Activated gamma-delta T cell treated with anti-CD3 and anti-CD28 coated beads, Interleukin-2, amount 50 U/mL, for 16 hours (primary cell): Measurements from ENCODE around the gene CD99.
"Not testable (repeated sequence)": the region's sequence is repeated elsewhere in the genome, so short reads cannot be mapped to it uniquely, and the experiment has no call there.

ENCODE experiments used
- DNase-seq: peaks from one replicate; pipeline ENCODE4 v3.0.0-alpha.2; 2020; ENCODE audit warnings: low read depth

Gene CD99

DNA sequence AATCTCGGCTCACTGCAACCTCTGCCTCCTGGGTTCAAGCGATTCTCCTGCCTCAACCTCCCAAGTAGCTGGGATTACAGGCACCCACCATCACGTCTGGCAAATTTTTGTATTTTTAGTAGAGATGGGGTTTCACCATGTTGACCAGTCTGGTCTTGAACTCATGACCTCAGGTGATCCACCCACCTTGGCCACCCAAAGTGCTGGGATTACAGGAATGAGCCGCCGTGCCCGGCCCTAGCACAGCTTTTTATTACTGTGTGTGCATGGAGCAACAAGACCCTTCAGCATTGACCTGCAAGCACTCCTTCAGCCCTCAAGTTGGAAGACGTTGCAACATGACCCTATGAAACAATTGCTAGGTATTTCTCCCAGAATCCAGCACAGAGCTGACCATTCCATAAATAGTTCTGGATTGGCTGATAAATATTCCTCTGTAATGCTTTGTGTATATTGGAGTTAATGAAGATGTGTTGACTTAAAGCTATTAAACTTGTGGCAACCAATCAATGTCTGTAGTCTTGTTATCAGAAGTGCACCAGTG is 15.4 kb upstream of the CD99 start:
- DNase-seq, result not testable (repeated sequence)

DNA sequence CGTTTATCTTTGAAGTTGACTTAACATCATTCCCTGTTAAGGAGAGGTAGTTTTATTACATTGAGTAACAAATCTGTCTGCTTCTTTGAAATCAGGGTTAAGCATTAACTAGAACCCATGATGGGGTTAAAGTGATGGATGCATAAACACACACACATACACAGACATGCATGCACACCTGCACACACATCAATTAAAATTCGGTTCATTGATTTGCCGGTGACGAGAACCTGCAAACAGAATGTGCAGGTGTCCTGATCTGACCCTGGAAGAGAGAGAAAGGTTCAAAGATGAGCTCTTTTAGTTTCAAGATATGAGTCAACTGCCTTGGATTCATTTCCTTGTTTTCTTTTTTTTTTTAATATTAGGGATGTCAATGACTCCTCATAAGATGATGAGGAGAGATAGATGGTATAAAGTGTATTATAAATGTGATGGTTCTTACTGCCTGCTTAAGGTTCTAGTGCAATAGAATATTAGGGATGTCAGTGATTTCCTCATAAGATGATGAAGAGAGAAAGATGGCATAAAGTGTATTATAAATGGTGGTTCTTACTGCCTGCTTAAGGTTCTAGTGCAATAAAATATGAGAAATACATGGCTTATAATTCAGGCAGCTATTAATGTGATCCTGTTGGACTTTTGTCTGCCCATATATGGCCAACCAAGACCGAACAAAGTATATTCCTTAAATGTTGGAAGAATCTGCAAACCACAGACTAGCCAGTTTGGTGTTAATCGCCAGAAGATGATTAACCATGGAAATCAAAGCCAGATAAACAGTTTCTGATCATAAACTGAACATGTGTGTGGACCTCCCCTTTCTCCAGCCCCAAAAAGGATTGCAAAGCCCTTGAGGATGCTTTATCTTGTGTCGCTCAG is 14.1 kb upstream of the CD99 start:
- no peak for DNase-seq

DNA sequence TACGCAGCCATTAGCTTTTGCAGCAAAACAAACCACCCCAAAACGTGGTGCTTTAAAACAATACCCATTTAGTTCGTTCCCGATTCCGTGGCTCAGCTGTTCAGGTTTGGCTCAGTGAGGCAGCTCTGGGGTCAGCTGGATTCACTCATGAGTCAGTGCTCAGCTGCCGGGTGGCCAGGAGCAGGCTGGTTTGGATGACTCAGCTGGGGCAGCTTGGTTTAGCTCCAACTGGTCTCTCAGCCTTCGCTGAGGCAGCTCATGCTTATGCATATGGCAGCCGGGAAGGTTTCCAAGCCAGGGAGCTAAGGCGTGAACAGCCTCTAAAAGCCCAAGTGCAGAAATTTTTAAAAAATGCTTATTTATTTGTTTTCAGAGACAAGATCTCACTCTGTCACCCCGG is 13.3 kb upstream of the CD99 start:
- no peak for DNase-seq

DNA sequence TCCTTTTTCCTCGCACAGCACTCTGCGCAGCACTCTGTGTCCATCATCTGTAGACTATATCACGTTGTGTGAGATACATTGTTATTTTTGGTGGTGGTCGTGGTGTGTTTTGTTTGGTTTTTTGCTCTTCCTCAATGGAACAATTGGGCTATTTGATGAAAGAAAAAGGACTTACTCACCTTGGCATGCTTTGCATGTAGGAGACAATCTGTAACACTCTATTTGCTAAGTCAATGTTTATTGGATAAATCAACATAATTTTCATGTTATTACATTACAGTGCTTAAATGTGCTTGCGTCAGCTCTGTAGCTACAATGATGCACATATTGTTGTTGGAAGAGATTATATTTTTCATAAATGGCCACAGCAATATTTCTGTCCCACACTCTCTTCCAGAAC is 12.5 kb upstream of the CD99 start:
- DNase-seq, result no peak

DNA sequence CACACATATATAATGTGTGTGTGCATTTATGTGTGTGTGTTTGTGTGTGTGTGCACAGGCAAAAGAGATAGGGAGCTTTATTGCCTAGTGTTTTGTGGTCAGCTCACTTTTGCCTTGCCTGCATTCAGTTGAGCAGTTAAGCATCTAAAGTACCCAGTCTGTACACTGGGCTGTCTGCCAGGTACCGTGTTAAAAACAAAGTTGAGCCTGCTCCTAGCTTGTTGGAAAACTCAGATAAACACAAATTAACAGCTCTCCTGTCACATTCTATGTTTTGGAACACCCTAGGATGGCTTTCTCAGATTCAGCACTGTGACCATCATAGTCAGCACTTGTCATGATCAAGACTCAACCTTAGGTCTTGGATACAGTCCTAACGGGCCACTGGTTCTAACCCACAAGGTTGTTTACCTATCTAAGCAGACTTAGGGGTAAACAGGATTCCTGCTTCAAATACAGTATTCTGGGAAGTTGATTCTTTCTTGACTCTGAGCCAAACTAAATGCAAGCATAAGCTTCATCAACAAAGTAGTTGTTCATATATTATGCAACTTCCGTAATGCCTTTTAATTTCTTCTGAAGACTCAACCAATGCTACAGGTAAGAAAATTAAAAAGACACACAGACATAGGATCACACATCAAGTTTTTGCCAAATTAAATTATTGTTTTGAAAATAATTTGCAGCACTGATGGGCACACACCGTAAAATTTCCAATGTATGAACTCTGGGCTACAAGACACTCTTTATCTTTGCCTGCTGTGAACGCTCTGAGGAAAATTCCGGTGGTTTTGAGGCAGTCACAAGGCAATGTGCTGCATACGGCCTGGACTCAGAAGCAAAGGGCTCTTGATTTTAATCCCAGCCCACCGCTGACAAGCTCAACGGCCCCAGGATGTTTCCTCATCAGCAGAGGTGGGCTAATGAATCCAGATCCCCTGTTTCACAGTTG is 11.3 kb upstream of the CD99 start:
- DNase-seq, result no peak

DNA sequence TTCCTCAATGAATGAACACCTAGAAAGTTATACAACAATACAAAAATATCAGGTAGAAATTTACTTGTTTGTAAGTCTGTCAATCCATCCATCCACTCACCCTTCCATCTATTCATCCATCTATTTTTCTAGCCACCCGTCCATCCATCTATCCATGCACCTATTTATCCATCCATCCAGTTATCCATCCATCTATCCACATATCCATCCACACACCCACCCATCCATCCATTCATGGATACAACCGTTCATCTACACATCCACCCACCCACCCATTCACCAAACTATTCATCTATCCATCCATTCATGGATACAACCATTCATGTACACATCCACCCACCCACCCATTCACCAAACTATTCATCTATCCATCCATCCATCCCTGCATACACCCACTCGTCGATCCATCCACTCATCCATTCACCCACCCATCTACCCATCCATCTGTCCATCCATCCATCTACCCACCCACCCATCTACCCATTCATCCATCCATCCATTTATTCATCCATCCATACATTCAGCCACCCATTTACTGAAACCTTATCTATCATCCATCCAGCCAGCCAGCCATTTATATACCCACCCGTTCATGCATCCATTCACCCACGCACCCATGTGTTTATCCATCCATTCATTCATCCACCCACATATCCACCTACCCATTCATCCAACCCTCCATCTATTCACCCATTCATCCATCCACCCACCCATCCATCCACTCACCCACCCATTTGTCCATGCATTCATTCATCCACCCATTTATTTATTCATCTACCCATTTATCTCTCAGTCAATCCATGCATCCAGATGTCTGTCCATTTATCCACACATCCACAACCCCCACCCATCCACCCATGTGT is 10.4 kb upstream of the CD99 start:
- no peak for DNase-seq

DNA sequence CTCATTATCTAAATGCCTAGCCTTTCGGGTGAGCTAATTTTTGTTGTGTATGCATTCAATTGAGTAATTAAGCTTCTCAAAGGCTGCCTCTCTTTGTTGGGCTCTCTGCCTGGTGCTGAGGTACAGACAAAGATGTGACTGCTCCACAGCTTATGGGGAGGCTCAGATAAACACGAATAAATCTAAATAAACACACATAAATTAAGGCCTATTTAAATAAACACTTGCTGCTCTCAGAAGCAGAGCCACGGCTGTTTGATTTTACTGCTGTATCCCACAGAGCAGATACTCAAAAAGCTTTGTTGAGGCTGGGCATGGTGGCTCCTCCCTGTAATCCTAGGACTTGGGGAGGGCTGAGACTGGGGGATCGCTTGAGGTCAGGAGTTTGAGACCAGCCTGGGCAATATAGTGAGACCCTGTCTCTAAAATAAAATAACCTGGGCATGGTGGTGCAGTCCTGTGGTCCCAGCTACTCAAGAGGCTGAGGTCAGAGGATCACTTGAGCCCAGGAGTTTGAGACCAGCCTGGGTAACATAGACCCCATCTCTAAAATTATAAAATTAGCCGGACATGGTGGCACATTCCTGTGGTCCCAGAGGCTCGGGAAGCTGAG is 8.4 kb upstream of the CD99 start:
- DNase-seq, result no peak

DNA sequence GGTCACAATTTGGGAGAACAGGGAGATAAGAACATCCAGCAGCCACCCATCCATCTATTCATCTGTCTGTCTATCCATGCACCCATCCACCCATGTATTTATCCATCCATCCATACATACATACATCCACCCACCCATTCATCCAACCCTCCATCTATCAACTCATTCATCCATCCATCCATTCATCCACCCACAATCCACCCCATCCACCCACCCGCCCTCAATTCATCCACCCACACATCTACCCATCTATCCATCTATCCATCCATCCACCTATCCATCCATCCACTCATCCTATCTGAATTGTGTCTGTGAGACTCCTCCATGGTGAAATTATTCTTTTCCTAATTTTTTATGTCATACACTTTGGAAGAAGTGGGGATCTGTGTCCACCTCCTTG is 6.8 kb upstream of the CD99 start:
- no peak for DNase-seq

DNA sequence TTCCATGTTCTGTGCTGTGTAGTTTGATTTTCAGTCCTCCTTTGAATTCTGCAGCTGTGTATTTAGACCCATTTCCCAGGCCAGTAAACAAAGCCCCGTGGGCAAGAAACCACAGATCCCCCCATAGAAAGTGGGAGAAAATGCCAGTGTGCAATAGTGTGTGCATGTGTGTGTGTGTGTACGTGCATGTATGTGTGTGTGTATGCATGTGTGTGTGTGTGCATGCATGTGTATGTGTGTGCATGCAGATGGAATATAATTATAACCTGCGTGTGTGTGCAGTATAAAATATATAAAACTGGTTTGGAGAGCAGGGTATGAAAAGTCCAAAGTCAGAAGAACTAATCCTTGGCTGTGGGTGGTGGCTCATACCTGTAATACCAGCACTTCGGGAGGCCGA is 5.2 kb upstream of the CD99 start:
- DNase-seq, result no peak

DNA sequence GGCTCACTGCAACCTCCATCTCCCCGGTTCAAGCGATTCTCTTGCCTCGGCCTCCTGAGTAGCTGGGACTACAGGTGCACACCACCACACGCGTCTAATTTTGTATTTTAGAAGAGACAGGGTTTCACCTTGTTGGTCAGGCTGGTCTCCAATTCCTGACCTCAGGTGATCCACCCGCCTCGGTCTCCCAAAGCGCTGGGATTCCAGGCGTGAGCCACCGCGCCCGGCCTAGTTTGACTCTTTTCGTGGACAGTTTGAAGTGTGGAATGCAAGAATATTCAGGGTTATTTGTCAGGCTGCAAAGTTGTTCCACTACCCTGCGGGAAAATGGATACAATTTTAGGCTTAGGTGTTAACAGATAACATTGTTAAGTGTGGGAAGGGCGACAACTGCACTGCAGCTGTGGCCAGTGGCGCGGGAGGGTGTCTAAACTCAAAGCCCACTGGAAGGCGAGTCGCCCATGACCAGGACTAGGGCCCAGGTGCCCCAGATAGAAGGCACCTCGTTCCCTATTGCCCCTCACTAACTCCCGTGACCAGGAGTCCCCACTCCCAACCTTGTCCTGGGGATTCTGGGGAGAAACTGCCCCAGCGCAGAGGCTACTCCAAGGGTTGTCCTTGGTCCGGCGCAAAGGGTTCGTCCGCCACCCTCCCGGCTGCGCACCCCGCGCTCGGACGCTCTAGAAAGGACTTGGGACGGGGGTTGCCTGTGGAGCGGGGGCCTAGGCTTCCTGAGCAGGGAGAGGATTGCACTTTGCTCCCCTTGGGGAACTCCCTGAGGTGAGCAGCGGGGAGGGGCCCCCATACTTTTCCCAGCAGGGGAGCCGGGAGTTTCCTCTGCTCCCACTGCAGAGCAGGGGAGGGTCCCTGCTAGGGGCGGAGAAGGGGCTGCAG is 1.1 kb upstream of the CD99 start:
- no peak for DNase-seq

DNA sequence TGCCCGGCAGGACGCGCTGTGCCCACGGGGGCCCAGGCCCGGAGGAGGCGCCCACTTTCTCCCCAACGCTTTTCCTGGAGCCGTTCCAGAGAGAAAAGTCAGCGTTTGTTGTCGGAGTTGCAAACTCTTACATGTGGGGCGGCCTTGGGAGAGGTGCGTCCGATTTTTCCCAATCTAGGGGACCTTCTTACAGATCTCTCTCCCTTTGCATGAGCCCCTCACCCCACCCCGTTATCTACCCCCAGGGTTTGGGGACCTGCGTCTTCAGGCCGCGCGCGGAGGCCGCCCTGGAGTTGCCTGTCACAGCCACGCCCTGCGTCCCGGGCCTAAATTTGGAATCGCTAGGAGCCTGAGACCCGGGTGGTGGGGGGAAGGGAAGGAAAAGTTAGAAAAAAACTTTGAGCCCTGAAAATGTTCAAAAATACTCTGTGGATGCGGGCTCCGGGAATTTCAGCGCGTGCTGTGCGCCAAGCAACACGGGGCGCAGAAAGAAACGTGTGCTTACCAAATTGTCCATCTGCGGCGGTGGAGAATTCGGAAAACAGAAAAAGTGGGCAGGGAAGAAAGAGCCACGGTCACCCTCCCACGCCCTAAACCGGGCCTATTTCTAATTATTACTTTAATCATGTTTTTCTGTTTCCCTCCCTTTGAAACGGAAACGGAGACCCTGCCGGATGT is 587 bp downstream of the CD99 start:
- DNase-seq, result no peak

DNA sequence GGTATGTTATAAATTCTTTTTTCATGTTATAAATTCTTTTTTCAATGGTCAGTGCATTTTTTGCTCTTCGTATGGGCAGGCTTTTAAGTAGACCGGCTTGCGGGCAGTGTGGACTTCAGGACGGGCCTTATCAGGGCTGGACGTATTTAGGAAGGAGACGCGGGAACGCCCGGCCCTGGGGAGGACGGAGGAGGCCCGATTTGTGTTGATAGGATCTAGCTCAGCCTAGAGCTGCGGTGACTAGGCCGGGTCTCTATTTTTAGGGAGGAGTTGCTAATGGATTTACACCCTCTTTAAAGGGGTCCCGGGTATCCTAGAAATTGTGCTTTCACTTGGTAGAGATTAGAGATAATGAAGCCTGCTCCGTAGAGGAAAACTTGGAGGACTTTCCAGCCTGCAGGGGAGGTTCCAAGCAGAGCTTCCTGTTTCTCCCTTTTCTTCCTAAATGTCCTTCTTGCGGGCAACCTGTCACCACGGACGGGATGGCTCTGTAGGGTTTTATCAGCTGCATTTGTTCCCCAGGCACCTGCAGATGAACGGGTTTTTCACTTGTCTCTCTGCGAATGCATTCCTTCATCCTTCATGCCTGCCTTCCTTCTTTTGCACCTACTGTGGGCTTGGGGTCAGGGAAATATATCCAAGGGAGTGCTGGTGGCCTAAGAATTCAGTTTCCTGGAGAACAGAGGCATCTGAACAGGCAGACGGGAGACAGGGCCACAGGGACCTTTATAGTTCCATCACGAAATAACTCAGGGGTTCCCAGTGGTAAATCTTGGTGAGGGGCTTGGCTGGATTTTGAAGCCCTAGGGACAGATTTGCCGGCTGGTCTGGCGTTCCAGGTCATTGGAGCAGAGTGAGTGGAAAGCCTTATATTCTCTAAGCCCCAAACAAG is 1.4 kb downstream of the CD99 start:
- DNase-seq, result no peak

DNA sequence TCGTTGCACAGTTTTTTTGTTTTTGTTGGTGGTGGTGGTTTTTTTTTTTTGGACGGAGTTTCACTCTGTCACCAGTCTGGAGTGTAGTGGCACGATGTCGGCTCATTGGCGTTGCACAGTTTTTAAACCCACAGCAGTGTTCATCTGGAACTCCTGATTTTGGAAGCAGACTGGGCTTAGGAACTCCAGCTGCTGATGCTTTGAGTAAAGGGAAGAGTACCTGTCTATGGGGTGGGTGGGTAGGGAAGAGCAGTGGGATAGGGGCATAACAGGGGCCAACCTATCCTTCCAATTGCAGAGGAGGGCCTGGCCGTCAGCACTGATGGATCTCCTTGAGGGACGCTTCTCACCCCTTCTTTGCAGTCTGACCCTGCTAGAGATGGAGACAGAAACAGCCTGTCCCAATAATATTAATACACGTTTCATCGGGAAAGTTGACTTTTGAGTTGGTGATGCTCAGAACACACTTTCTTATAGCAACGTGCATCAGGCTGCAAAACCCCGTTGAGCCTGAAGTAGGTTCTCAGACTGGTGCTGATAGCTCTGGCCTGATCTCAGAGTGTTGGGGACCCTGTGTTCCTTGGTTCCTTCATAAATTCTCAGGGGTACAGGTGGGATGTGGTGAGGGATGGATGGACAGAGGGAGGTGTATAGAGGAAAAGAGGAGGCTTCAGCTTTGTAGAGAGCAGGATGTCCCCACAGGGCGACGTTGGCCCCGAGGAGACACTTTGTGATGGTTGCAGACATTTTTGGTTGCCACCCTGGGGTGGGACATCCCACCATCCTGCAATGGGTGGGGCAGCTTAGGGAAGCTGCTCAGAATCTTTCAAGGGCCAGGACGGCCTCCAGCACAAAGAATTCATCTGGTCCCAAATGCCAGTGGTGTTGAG is 2.3 kb downstream of the CD99 start:
- DNase-seq, result no peak

DNA sequence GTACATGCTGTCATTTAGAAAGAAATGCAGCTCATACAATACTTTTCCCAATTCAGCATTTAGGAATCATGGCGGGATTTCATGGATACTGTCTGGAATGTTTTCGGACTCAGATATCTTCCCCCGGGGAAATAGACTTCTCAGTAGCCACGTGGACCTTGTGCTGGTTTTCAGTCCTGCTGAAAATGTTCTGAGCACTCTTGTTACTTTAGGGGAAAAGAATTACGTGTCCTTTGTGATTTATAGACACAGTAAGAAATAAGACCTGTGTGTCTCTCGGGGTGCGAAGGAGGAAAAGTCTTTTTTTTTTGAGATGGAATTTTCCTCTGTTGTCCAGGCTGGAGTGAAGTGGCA is 3.8 kb downstream of the CD99 start:
- DNase-seq, result no peak

DNA sequence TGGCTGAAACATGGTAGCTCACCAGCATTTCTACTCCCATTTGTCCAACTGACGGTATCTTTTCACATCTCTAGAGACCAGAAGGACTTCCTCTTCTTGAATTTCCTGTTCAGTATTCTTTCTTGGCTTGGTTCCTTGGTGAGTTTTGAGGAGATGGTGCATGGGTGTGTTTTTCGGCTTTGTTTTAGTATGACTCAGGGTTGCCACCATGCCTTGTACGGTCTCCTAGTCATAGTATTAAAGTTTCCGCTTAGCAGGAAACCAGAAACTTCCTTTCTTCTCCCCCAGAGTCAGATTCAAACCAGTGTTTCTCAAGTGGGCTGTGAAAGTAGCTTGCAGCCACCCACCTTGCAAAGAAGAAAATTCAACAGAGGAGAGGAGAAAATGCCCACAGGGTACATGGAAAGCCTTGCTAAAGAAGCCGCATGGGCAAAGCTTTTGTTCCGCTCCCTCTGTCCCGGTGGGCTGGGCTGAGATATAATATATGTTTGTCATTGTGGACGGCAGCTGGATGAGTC is 5.7 kb downstream of the CD99 start:
- peak; percentile 38 for DNase-seq

DNA sequence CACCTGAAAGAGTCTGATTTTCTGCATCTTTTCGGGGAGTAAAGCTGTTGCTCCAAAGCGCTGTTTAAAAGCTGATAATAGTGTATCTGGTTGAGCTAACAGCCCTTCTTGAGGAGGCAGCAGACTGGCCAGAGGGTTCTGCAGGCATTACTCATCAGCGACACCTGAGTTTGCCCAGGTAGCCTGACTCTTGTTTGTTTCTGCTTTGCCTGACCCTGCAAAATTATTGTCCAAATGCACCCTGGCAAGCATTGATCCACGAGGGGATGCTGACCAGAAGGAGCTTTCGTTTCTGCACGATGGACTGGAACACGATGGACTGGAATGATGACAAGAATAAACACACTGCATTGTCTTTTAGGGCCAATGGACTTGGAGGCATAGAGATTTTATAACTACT is 6.2 kb downstream of the CD99 start:
- DNase-seq, result no peak

DNA sequence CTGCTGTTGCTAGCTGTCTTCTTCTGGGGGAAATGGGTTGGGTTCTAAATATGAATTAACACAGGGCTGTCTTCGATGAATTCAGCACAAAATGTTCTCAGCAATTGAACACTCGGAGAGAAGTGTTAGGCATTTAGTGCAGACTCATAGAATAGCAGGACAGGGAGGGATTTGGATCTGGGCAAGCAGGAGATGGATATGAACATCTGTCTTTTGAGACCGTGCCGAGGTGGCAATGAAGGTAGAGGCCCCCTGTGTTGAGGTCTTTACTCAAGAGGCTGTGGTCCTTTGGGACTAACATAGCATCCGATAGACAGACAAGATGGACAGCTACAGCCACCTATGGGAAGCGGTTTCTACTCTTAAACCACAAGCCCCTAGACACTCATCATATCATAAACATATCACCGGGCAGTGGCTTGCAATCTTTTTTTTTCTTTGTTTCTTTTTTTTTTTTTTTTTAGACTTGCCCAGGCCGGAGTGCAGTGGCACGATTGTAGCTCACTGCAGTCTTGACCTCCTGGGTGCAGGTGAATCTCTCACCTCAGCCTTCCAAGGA is 6.7 kb downstream of the CD99 start:
- DNase-seq, result no peak
